ENCODE results near the gene CD28. TPM values are rescaled to one million over a fixed set of nuclear protein-coding genes. Genes with fewer than 3 reads are reported as not detected.
A peak's percentile ranks its signal among the peaks of the same experiment; 100 is the strongest.

Gene CD28
- polyA plus RNA-seq = 1 to 10 TPM in 1 of 4 donors, under 1 TPM in 3; under 0.01 to 1.0 (median 0.27) TPM
- long read RNA-seq, donor 1 = 0 reads
- long read RNA-seq, donor 2 = 0 reads
- long read RNA-seq, donor 3, full-length matches to known transcripts = 1 of 1 reads
- long read RNA-seq, donor 3, partial matches to known transcripts = 0 of 1 reads
- long read RNA-seq, donor 3, other reads (novel, unspliced or antisense) = 0 of 1 reads
- long read RNA-seq, donor 4 = 0 reads
- long read RNA-seq, donor 5 = 0 reads
- long read RNA-seq, donor 6 = 0 reads
- long read RNA-seq, donor 7 = 0 reads
- long read RNA-seq, donor 8 = 0 reads
- long read RNA-seq, donor 9, full-length matches to known transcripts = 1 of 1 reads
- long read RNA-seq, donor 9, partial matches to known transcripts = 0 of 1 reads
- long read RNA-seq, donor 9, other reads (novel, unspliced or antisense) = 0 of 1 reads
- long read RNA-seq, donor 10, full-length matches to known transcripts = 1 of 1 reads
- long read RNA-seq, donor 10, partial matches to known transcripts = 0 of 1 reads
- long read RNA-seq, donor 10, other reads (novel, unspliced or antisense) = 0 of 1 reads

DNA sequence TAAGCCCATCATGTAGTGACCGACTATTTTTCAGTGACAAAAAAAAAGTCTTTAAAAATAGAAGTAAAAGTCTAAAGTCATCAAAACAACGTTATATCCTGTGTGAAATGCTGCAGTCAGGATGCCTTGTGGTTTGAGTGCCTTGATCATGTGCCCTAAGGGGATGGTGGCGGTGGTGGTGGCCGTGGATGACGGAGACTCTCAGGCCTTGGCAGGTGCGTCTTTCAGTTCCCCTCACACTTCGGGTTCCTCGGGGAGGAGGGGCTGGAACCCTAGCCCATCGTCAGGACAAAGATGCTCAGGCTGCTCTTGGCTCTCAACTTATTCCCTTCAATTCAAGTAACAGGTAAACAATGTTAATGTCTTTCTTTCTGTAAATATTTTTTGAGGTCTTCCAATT lies at the start of gene CD28:
TSS of gene CD28 (plus strand) at position 237 of the 400 bp plus-strand sequence. CDS start at position 295, 58 bp downstream.
- WGBS, 3 donors = 70 to 89% (median 76%) methylated on average over 9 of the region's 9 CpGs
- peak in 1 of 2 donors; percentile 61 for DNase-seq
- Histone ChIP-seq H3K9me3 (ENCODE audit: control insufficient read depth in 2 of 2, insufficient read depth in 1 of 2, low read depth in 1 of 2, low read length in 1 of 2) (no peaks in the 10 kb centered on the region), H3K27me3 (ENCODE audit: control insufficient read depth in 3 of 3, insufficient read depth in 3 of 3, low read length in 3 of 3) (no peaks in the 10 kb centered on the region), H3K36me3 (ENCODE audit: control insufficient read depth in 3 of 3, insufficient read depth in 2 of 3, low read depth in 1 of 3, low read length in 3 of 3) (no peaks in the 10 kb centered on the region), H3K4me3 (ENCODE audit: low read depth in 1 of 3, low read length in 3 of 3) (no peak within 1 kb of the TSS), H3K4me1 (ENCODE audit: control insufficient read depth in 3 of 3, insufficient read depth in 2 of 3, low read depth in 1 of 3, low read length in 2 of 3) (peaks cover 0 to 5% (median 4%) of the 10 kb centered on the region in 3 donors), H3K27ac (ENCODE audit: low read depth in 1 of 3, low read length in 2 of 3) (peak within 1 kb of the TSS in 2 of 3 donors; percentile 14 to 85)
- FAIRE-seq = no peak

DNA sequence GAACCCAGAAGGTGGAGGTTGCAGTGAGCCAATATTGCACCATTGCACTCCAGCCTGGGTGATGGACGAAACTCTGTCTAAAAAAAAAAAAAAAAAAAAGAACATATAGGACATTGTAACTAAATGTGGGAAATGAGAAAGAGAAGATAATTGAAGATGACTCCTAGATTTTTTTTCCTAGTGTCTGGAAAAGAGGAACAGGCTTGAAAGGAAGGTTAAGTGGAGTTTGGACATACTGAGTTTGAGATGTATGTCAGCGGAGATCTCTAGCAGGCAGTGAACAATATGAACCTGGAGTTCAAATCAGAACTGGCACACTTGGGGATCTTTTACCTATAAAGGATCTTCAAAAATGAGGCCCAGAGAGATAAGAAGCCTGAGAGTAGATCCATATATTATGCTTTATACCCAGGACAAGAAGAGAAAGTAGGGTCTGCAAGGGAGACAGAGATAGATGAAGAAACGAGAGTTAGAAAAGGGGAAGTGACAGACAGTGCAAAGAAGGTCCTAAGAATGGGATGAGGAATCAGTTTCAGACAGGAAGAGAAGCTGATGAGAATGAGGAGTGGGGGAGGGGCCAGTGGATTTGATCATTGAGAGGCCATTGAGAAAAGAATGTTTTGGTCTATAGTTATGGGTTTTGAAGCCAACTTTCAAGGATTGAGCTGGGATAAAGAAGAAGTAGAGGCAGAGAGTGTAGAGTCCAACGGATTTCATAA lies 46.9 kb upstream of the CD28 start:
- DNase-seq (no peak), FAIRE-seq (no peak)
- H3K4me3 ChIP-seq (ENCODE audit: low read depth in 1 of 3, low read length in 3 of 3) = no peak overlapping the region
- H3K9me3 ChIP-seq (ENCODE audit: control insufficient read depth in 2 of 2, insufficient read depth in 1 of 2, low read depth in 1 of 2, low read length in 1 of 2) = peaks cover 0 to 2% of the 10 kb centered on the region in 2 donors
- H3K27me3 ChIP-seq (ENCODE audit: control insufficient read depth in 3 of 3, insufficient read depth in 3 of 3, low read length in 3 of 3) = no peaks in the 10 kb centered on the region
- H3K36me3 ChIP-seq (ENCODE audit: control insufficient read depth in 3 of 3, insufficient read depth in 2 of 3, low read depth in 1 of 3, low read length in 3 of 3) = no peaks in the 10 kb centered on the region
- H3K4me1 ChIP-seq (ENCODE audit: control insufficient read depth in 3 of 3, insufficient read depth in 2 of 3, low read depth in 1 of 3, low read length in 2 of 3) = peaks cover 4 to 34% (median 13%) of the 10 kb centered on the region in 3 donors
- WGBS, 3 donors = 65 to 74% (median 69%) methylated on average over 4 of the region's 4 CpGs
- H3K27ac ChIP-seq (ENCODE audit: low read depth in 1 of 3, low read length in 2 of 3) = no peak overlapping the region

- Histone ChIP-seq H3K27ac (ENCODE audit: low read depth in 1 of 3, low read length in 2 of 3) (no peak overlapping the region), H3K4me1 (ENCODE audit: control insufficient read depth in 3 of 3, insufficient read depth in 2 of 3, low read depth in 1 of 3, low read length in 2 of 3) (peaks cover 4 to 34% (median 13%) of the 10 kb centered on the region in 3 donors), H3K9me3 (ENCODE audit: control insufficient read depth in 2 of 2, insufficient read depth in 1 of 2, low read depth in 1 of 2, low read length in 1 of 2) (peaks cover 0 to 2% of the 10 kb centered on the region in 2 donors), H3K36me3 (ENCODE audit: control insufficient read depth in 3 of 3, insufficient read depth in 2 of 3, low read depth in 1 of 3, low read length in 3 of 3) (no peaks in the 10 kb centered on the region), H3K27me3 (ENCODE audit: control insufficient read depth in 3 of 3, insufficient read depth in 3 of 3, low read length in 3 of 3) (no peaks in the 10 kb centered on the region), H3K4me3 (ENCODE audit: low read depth in 1 of 3, low read length in 3 of 3) (no peak overlapping the region)
- 72 to 87% (median 74%) methylated on average over 2 of the region's 2 CpGs for WGBS, 3 donors
- FAIRE-seq (no peak), DNase-seq (no peak)
These were observed 46.0 kb upstream of the CD28 start for GRCh38 chr2:203660465-203660864.

DNA sequence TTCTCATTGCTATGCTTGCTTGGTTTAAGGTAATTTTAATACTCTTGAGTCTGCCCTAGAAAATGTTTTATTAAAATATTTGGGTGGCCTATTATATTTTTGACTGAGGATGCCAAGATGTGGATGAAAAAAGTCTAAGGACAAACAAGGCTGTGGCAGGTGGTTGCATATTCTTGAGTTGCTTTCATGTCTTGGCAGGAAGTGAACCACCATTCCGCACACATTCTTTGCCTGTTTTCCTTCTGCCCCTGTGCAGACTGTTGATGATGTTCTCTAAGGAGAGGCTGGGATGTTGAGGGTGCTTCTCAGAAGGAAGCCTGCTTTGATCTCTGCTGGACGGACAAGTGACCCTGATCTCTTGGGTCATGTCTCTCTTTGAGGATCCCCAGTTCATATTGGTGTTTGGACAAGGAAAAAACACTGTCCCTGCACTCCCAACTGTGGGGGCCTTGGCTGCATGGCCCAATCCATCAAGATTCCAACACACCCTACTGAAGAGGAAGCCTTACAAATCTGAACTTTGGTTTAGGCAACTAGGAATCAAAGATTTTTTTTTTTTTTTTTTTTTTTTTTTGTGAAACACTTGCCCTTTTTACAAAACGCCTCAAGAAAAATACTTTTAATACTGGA lies 45.0 kb upstream of the CD28 start:
- no peaks in the 10 kb centered on the region for H3K36me3 ChIP-seq (ENCODE audit: control insufficient read depth in 3 of 3, insufficient read depth in 2 of 3, low read depth in 1 of 3, low read length in 3 of 3)
- no peak for FAIRE-seq
- H3K9me3 ChIP-seq (ENCODE audit: control insufficient read depth in 2 of 2, insufficient read depth in 1 of 2, low read depth in 1 of 2, low read length in 1 of 2) = peaks cover 0 to 2% of the 10 kb centered on the region in 2 donors
- no peaks in the 10 kb centered on the region for H3K27me3 ChIP-seq (ENCODE audit: control insufficient read depth in 3 of 3, insufficient read depth in 3 of 3, low read length in 3 of 3)
- DNase-seq = no peak
- WGBS, 3 donors = 80 to 91% (median 90%) methylated on average over 3 of the region's 3 CpGs
- H3K4me3 ChIP-seq (ENCODE audit: low read depth in 1 of 3, low read length in 3 of 3) = no peak overlapping the region
- peaks cover 2 to 27% (median 8%) of the 10 kb centered on the region in 3 donors for H3K4me1 ChIP-seq (ENCODE audit: control insufficient read depth in 3 of 3, insufficient read depth in 2 of 3, low read depth in 1 of 3, low read length in 2 of 3)
- H3K27ac ChIP-seq (ENCODE audit: low read depth in 1 of 3, low read length in 2 of 3) = no peak overlapping the region

GRCh38 chr2:203662487-203662886 lies 44.0 kb upstream of the CD28 start:
- DNase-seq (no peak), FAIRE-seq (no peak)
- H3K9me3 ChIP-seq (ENCODE audit: control insufficient read depth in 2 of 2, insufficient read depth in 1 of 2, low read depth in 1 of 2, low read length in 1 of 2) = peaks cover 0 to 2% of the 10 kb centered on the region in 2 donors
- 8 to 45% (median 11%) methylated on average over 1 of the region's 1 CpG for WGBS, 3 donors
- no peaks in the 10 kb centered on the region for H3K27me3 ChIP-seq (ENCODE audit: control insufficient read depth in 3 of 3, insufficient read depth in 3 of 3, low read length in 3 of 3)
- peak overlapping the region in 1 of 3 donors; percentile 0 for H3K27ac ChIP-seq (ENCODE audit: low read depth in 1 of 3, low read length in 2 of 3)
- no peaks in the 10 kb centered on the region for H3K36me3 ChIP-seq (ENCODE audit: control insufficient read depth in 3 of 3, insufficient read depth in 2 of 3, low read depth in 1 of 3, low read length in 3 of 3)
- H3K4me1 ChIP-seq (ENCODE audit: control insufficient read depth in 3 of 3, insufficient read depth in 2 of 3, low read depth in 1 of 3, low read length in 2 of 3) = peaks cover 2 to 18% (median 6%) of the 10 kb centered on the region in 3 donors
- no peak overlapping the region for H3K4me3 ChIP-seq (ENCODE audit: low read depth in 1 of 3, low read length in 3 of 3)

GRCh38 chr2:203662951-203663350 lies 43.5 kb upstream of the CD28 start:
- Histone ChIP-seq H3K4me1 (ENCODE audit: control insufficient read depth in 3 of 3, insufficient read depth in 2 of 3, low read depth in 1 of 3, low read length in 2 of 3) (peaks cover 2 to 18% (median 6%) of the 10 kb centered on the region in 3 donors), H3K9me3 (ENCODE audit: control insufficient read depth in 2 of 2, insufficient read depth in 1 of 2, low read depth in 1 of 2, low read length in 1 of 2) (peaks cover 0 to 2% of the 10 kb centered on the region in 2 donors), H3K27me3 (ENCODE audit: control insufficient read depth in 3 of 3, insufficient read depth in 3 of 3, low read length in 3 of 3) (no peaks in the 10 kb centered on the region), H3K27ac (ENCODE audit: low read depth in 1 of 3, low read length in 2 of 3) (peak overlapping the region in 1 of 3 donors; percentile 0), H3K4me3 (ENCODE audit: low read depth in 1 of 3, low read length in 3 of 3) (no peak overlapping the region), H3K36me3 (ENCODE audit: control insufficient read depth in 3 of 3, insufficient read depth in 2 of 3, low read depth in 1 of 3, low read length in 3 of 3) (no peaks in the 10 kb centered on the region)
- FAIRE-seq (no peak), DNase-seq (peak in 1 of 2 donors; percentile 54)

DNA sequence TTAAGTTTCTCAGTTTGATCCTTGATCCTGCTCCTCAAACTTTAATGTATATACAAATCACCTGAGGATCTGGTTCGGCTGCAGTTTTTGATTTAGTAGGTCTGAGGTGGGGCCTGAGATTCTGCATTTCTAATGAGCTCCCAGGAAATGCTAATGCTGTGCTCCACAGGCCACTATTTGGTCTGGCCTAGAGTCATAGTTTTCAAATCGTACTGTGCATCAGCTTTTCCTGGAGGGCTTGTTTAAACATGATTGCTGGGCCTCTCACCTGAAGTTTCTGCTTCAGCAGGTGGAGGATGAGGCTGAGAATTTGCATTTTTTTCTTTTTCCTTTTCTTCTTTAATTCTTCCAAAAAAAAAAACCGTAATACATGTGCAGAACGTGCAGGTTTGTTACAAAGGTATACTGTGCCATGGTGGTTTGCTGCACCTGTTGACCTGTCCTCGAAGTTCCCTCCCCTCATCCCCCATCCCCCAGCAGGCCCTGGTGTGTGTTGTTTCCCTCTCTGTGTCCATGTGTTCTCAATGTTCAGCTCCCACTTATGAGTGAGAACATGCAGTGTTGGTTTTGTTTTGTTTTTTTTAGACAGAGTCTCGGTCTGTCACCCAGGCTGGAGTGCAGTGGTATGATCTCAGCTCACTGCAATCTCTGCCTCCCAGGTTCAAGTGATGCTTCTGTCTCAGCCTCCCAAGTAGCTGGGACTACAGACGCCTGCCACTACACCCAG lies 42.2 kb upstream of the CD28 start:
- FAIRE-seq (no peak), DNase-seq (no peak)
- H3K4me3 ChIP-seq (ENCODE audit: low read depth in 1 of 3, low read length in 3 of 3) = no peak overlapping the region
- H3K27me3 ChIP-seq (ENCODE audit: control insufficient read depth in 3 of 3, insufficient read depth in 3 of 3, low read length in 3 of 3) = no peaks in the 10 kb centered on the region
- H3K27ac ChIP-seq (ENCODE audit: low read depth in 1 of 3, low read length in 2 of 3) = no peak overlapping the region
- peaks cover 2 to 18% (median 6%) of the 10 kb centered on the region in 3 donors for H3K4me1 ChIP-seq (ENCODE audit: control insufficient read depth in 3 of 3, insufficient read depth in 2 of 3, low read depth in 1 of 3, low read length in 2 of 3)
- 74 to 82% (median 81%) methylated on average over 7 of the region's 7 CpGs for WGBS, 3 donors
- peaks cover 0 to 2% of the 10 kb centered on the region in 2 donors for H3K9me3 ChIP-seq (ENCODE audit: control insufficient read depth in 2 of 2, insufficient read depth in 1 of 2, low read depth in 1 of 2, low read length in 1 of 2)
- no peaks in the 10 kb centered on the region for H3K36me3 ChIP-seq (ENCODE audit: control insufficient read depth in 3 of 3, insufficient read depth in 2 of 3, low read depth in 1 of 3, low read length in 3 of 3)
